H1 (cell line): Measurements from ENCODE around the gene COIL. TPM values are rescaled to one million over a fixed set of nuclear protein-coding genes. Genes with fewer than 3 reads are reported as not detected.

ENCODE experiments used
- CTCF ChIA-PET: fragments of 300-600 bp; sonication (Branson Sonifier 250); formaldehyde crosslinking; loops from one replicate; lab custom pipeline; 2021; ENCODE audit not compliant: partially characterized antibody; lab: Charles Lee
- POLR2A ChIA-PET: fragments of 300-600 bp; sonication (Branson Sonifier 250); formaldehyde crosslinking; loops from one replicate; lab custom pipeline; 2021; ENCODE audit warnings: inconsistent platforms; ENCODE audit not compliant: partially characterized antibody; lab: Charles Lee
- DNase-seq, 2 experiments: peaks; one replicate each; pipeline versions ENCODE4 v3.0.0 to v3.0.0-alpha.2; 2010 to 2022; ENCODE audit warnings: low spot score in 2 of 2, low read depth in 1 of 2, mixed read lengths in 1 of 2
- FAIRE-seq: peaks from 2 replicates; lab custom pipeline; 2011; peaks lifted over from hg19 to GRCh38; lab: Jason Lieb, UNC
- H2AFZ ChIP-seq: 2 replicates; pipeline ENCODE4 v1.8.1; 2012; ENCODE audit warnings: low read length, inconsistent platforms
- H2AK5ac ChIP-seq: 2 replicates; pipeline ENCODE4 v1.6.1; 2013; ENCODE audit warnings: low read depth, low read length
- H2BK120ac ChIP-seq: replicated peaks from 2 replicates; pipeline ENCODE3; 2013; ENCODE audit warnings: low read depth, low read length, inconsistent platforms
- H2BK12ac ChIP-seq: 2 replicates; pipeline ENCODE4 v1.6.1; 2013; ENCODE audit warnings: low read depth, low read length
- H2BK15ac ChIP-seq: 2 replicates; pipeline ENCODE4 v1.6.1; 2013; ENCODE audit warnings: low read length
- H2BK20ac ChIP-seq: 2 replicates; pipeline ENCODE4 v1.6.1; 2013; ENCODE audit warnings: low read length
- H2BK5ac ChIP-seq: 2 replicates; pipeline ENCODE4 v1.6.1; 2013; ENCODE audit warnings: low read depth, low read length
- H3K14ac ChIP-seq: 2 replicates; pipeline ENCODE4 v1.6.1; 2013; ENCODE audit warnings: inconsistent platforms; ENCODE audit not compliant: insufficient read length
- H3K18ac ChIP-seq: 2 replicates; pipeline ENCODE4 v1.6.1; 2013; ENCODE audit warnings: low read length; ENCODE audit errors: extremely low read depth
- H3K23ac ChIP-seq: 2 replicates; pipeline ENCODE4 v1.6.1; 2013; ENCODE audit warnings: inconsistent platforms; ENCODE audit not compliant: insufficient read length
- H3K23me2 ChIP-seq: 2 replicates; pipeline ENCODE4 v1.6.1; 2013; ENCODE audit warnings: low read depth, low read length
- H3K27ac ChIP-seq: 2 replicates; pipeline ENCODE4 v1.6.1; 2011; ENCODE audit warnings: low read depth, low read length, inconsistent platforms
- H3K27me3 ChIP-seq, 4 experiments: replicated peaks in 1 of 4; 1 replicate in 1 of 4; 2 replicates in 3 of 4; pipeline versions ENCODE4 v1.6.1 to v1.8.1; 2011 to 2013; ENCODE audit warnings: low read length in 3 of 4, mild to moderate bottlenecking in 3 of 4, inconsistent platforms in 2 of 4, mixed read lengths in 2 of 4, moderate library complexity in 1 of 4; ENCODE audit not compliant: control insufficient read depth in 3 of 4, insufficient read depth in 3 of 4; ENCODE audit errors: extremely low read depth in 1 of 4
- H3K36me3 ChIP-seq, 4 experiments: 2 replicates each; pipeline versions ENCODE4 v1.6.1 to v1.8.1; 2011 to 2013; ENCODE audit warnings: mild to moderate bottlenecking in 4 of 4, low read length in 3 of 4, moderate library complexity in 2 of 4, control low read depth in 1 of 4, inconsistent platforms in 1 of 4; ENCODE audit not compliant: insufficient read depth in 4 of 4, control insufficient read depth in 2 of 4
- H3K4ac ChIP-seq: replicated peaks from 2 replicates; pipeline ENCODE3; 2013; ENCODE audit warnings: low read length, low read depth, mixed read lengths, inconsistent platforms; ENCODE audit not compliant: insufficient read length
- H3K4me1 ChIP-seq, 4 experiments: replicated peaks in 1 of 4; 1 replicate in 1 of 4; 2 replicates in 3 of 4; pipeline versions ENCODE4 v1.6.1 to v1.8.1; 2011 to 2013; ENCODE audit warnings: low read length in 3 of 4, inconsistent platforms in 2 of 4, mixed read lengths in 1 of 4; ENCODE audit not compliant: insufficient read depth in 4 of 4, control insufficient read depth in 3 of 4
- H3K4me2 ChIP-seq, 2 experiments: 2 replicates each; pipeline versions ENCODE4 v1.6.1 to v1.8.1; 2011 to 2013; ENCODE audit warnings: low read depth in 2 of 2, low read length in 2 of 2, control low read depth in 1 of 2, inconsistent platforms in 1 of 2, mild to moderate bottlenecking in 1 of 2; ENCODE audit not compliant: insufficient read depth in 1 of 2
- H3K4me3 ChIP-seq, 4 experiments: fragments of 200-600, 300-600 bp in 1 of 4; sonication (generic), shearing (Covaris generic), sonication (Bioruptor Twin) in 1 of 4; 2 replicates each; pipeline versions ENCODE4 v1.5.1 to v1.8.1; 2011 to 2016; ENCODE audit warnings: low read length in 4 of 4, low read depth in 3 of 4, control low read depth in 2 of 4, inconsistent platforms in 2 of 4, mild to moderate bottlenecking in 2 of 4, mixed read lengths in 1 of 4, moderate library complexity in 1 of 4; ENCODE audit not compliant: insufficient read depth in 2 of 4; ENCODE audit errors: extremely low read depth in 1 of 4
- H3K56ac ChIP-seq: replicated peaks from 2 replicates; pipeline ENCODE3; 2013; ENCODE audit warnings: low read depth, mild to moderate bottlenecking, mixed read lengths, low read length, inconsistent platforms; ENCODE audit not compliant: insufficient read length
- H3K79me1 ChIP-seq: 2 replicates; pipeline ENCODE4 v1.6.1; 2013; ENCODE audit warnings: low read depth, low read length, control low read depth
- H3K79me2 ChIP-seq, 2 experiments: 2 replicates each; pipeline versions ENCODE4 v1.6.1 to v1.8.1; 2012 to 2013; ENCODE audit warnings: low read length in 2 of 2, mild to moderate bottlenecking in 2 of 2, inconsistent platforms in 1 of 2; ENCODE audit not compliant: insufficient read depth in 2 of 2, control insufficient read depth in 1 of 2
- H3K9ac ChIP-seq, 4 experiments: replicated peaks in 1 of 4; 1 replicate in 1 of 4; 2 replicates in 3 of 4; pipeline versions ENCODE4 v1.6.1 to v1.8.1; 2011 to 2013; ENCODE audit warnings: low read depth in 3 of 4, low read length in 3 of 4, control low read depth in 2 of 4, mild to moderate bottlenecking in 2 of 4, moderate library complexity in 2 of 4, inconsistent platforms in 1 of 4; ENCODE audit errors: extremely low read depth in 1 of 4
- H3K9me3 ChIP-seq, 2 experiments: 2 replicates each; pipeline versions ENCODE4 v1.6.1 to v1.8.1; 2012 to 2013; ENCODE audit warnings: mild to moderate bottlenecking in 2 of 2, moderate library complexity in 2 of 2, control low read depth in 1 of 2, inconsistent platforms in 1 of 2, low read depth in 1 of 2, low read length in 1 of 2, mixed read lengths in 1 of 2; ENCODE audit not compliant: insufficient read depth in 2 of 2
- H4K20me1 ChIP-seq, 2 experiments: replicated peaks in 1 of 2; 2 replicates each; pipeline versions ENCODE3 to v1.8.1; 2011 to 2013; ENCODE audit warnings: inconsistent platforms in 2 of 2, low read length in 2 of 2, mild to moderate bottlenecking in 1 of 2; ENCODE audit not compliant: insufficient read depth in 2 of 2, control insufficient read depth in 1 of 2
- H4K5ac ChIP-seq: 2 replicates; pipeline ENCODE4 v1.6.1; 2013; ENCODE audit warnings: low read length, low read depth, mixed read lengths, inconsistent platforms; ENCODE audit not compliant: insufficient read length
- H4K8ac ChIP-seq: 2 replicates; pipeline ENCODE4 v1.8.0; 2013; ENCODE audit warnings: mild to moderate bottlenecking, moderate library complexity, low read length, inconsistent platforms; ENCODE audit not compliant: insufficient read depth; ENCODE audit errors: extremely low read depth
- H4K91ac ChIP-seq: replicated peaks from 2 replicates; pipeline ENCODE3; 2013; ENCODE audit warnings: low read length, mixed read lengths, inconsistent platforms; ENCODE audit not compliant: insufficient read length
- CHD1 ChIP-seq: IDR thresholded peaks from 2 replicates; pipeline ENCODE4 v1.6.1; 2012; ENCODE audit warnings: low read depth, low read length, improper control_type of control experiment
- CHD2 ChIP-seq: IDR thresholded peaks from 2 replicates; pipeline ENCODE4 v1.6.1; 2012; ENCODE audit warnings: low read length, improper control_type of control experiment
- CTBP2 ChIP-seq: IDR thresholded peaks from 2 replicates; pipeline ENCODE4 v1.7.0; 2011; ENCODE audit warnings: borderline replicate concordance, mild to moderate bottlenecking, moderate library complexity, mixed read lengths, low read length; ENCODE audit not compliant: insufficient read depth, insufficient read length
- GTF2F1 ChIP-seq: IDR thresholded peaks from 2 replicates; pipeline ENCODE4 v1.6.1; 2012; ENCODE audit warnings: low read depth, low read length, improper control_type of control experiment, borderline replicate concordance
- KDM4A ChIP-seq: IDR thresholded peaks from one replicate; pipeline ENCODE4 v1.7.1; 2012; ENCODE audit warnings: low read depth, mild to moderate bottlenecking, moderate library complexity, low read length, inconsistent platforms; ENCODE audit not compliant: severe bottlenecking
- PHF8 ChIP-seq: fragments of 200-600 bp; sonication (generic); conservative IDR thresholded peaks from 2 replicates; pipeline ENCODE4 v1.7.1; 2012; ENCODE audit warnings: low read depth, mild to moderate bottlenecking, inconsistent platforms, low read length, moderate library complexity
- RAD21 ChIP-seq, 2 experiments: IDR thresholded peaks in 1 of 2; conservative IDR thresholded peaks in 1 of 2; 2 replicates each; pipeline ENCODE4 v1.6.1; 2011; ENCODE audit warnings: low read depth in 2 of 2, low read length in 2 of 2, improper control_type of control experiment in 1 of 2, inconsistent platforms in 1 of 2, mild to moderate bottlenecking in 1 of 2, moderate library complexity in 1 of 2
- SIN3A ChIP-seq, 2 experiments: IDR thresholded peaks in 1 of 2; conservative IDR thresholded peaks in 1 of 2; 2 replicates each; pipeline ENCODE4 v1.6.1; 2011 to 2012; ENCODE audit warnings: low read length in 2 of 2, improper control_type of control experiment in 1 of 2, low read depth in 1 of 2, mild to moderate bottlenecking in 1 of 2
- SP2 ChIP-seq: IDR thresholded peaks from 2 replicates; pipeline ENCODE4 v1.6.1; 2012; ENCODE audit warnings: mild to moderate bottlenecking, low read length, inconsistent platforms
- SP4 ChIP-seq: IDR thresholded peaks from 2 replicates; pipeline ENCODE4 v1.6.1; 2012; ENCODE audit warnings: low read length, inconsistent platforms
- TEAD4 ChIP-seq: IDR thresholded peaks from 2 replicates; pipeline ENCODE4 v1.6.1; 2012; ENCODE audit warnings: low read depth, low read length, inconsistent platforms, mixed read lengths
- WGBS, 2 experiments: shearing (Covaris generic) in 1 of 2; methylation state at CpG; one replicate each; pipeline versions ENCODE4 v1.1.6 to v1.1.7; 2013 to 2015; ENCODE audit warnings: low lambda C conversion rate in 2 of 2, mixed read lengths in 2 of 2, inconsistent platforms in 1 of 2, low coverage in 1 of 2, missing lambda C conversion rate in 1 of 2; ENCODE audit not compliant: insufficient replicate concordance in 2 of 2, insufficient coverage in 1 of 2, insufficient read length in 1 of 2; ENCODE audit errors: extremely low coverage in 1 of 2, missing lambda C conversion rate in 1 of 2; 5-methylcytosine and 5-hydroxymethylcytosine counted together
- polyA plus RNA-seq, 7 experiments: library from polyadenylated mRNA; depleted of rRNA in 3 of 7; stranded (reverse) in 5 of 7; unstranded in 2 of 7; fragments of >200 nt in 5 of 7; fragments of 200-250 nt in 2 of 7; gene quantifications; 1 replicate in 5 of 7; 2 replicates in 1 of 7; 4 replicates in 1 of 7; pipeline versions ENCODE4 v1.2.1 to v1.2.3, GENCODE V29; 2011 to 2013; ENCODE audit warnings: missing spikeins in 2 of 7, mixed read lengths in 2 of 7
- total RNA-seq: library from RNA; stranded (reverse); fragmentation: NEBNext Ultra II Directional; extraction: Animal tissue kit (Norgen Biotek cat#: 25700); gene quantifications from 2 replicates; pipeline ENCODE4 v1.2.1, GENCODE V29; 2021
- TF ChIP-seq, protein P1 (sequence below): IDR thresholded peaks from 2 replicates; pipeline ENCODE4 v1.6.1; 2011; ENCODE audit warnings: low read depth, mild to moderate bottlenecking, low read length; ENCODE audit not compliant: insufficient read depth

COIL gene
- total and polyA plus RNA-seq, 2 of the 8 experiments (the other 6 are each of a cell fraction or from before 2014, with no cell fraction given): 5.2 to 23.6 TPM

DNA sequence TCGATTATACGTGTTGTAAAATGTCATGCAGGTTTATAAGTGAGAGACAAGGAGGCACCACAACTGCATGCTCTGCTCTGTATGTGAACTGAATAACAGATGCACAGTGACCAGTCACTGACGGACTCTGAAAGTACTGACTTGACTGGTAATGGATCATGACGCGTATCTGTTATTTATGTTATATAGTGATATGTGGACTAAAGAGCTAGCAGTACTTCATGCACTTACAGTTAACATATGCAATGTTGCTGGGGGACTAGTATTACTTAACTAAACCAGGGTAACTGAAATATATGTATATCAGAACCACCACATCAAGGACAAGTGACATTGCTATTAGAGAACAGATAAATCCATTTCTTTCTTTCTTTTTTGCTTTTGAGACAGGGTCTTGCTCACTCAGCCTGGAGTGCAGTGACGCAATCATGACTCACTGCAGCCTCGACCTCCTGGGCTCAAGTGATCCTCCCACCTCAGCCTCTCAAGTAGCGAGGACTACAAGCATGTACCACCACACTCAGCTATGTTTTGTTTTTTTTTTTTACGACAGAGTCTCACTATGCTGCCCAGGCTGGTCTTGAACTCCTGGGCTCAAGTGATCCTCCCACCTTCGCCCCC is 17.2 kb downstream of the COIL start:
- WGBS, 2 experiments: 94% methylated on average over 10 of the region's 10 CpGs; no CpG with 5 or more reads in 1 of the 2 experiments
- Histone ChIP-seq H3K79me1 (no peaks in the 10 kb centered on the region; the same call in 1 of the 2 replicates), H3K4me2 (no peak overlapping the region), H3K79me2 (no peaks in the 10 kb centered on the region), H3K27ac (no peak overlapping the region), H4K20me1 (no peaks in the 10 kb centered on the region), H3K18ac (no peak overlapping the region), H3K36me3 (peaks cover 2 to 50% (median 32%) of the 10 kb centered on the region in 4 experiments), H2BK15ac (no peak overlapping the region), H4K5ac (no peak overlapping the region), H4K91ac (no peak overlapping the region), H2BK20ac (no peak overlapping the region), H3K4me1 (no peaks in the 10 kb centered on the region), H3K23ac (no peak overlapping the region), H3K4ac (no peak overlapping the region), H3K4me3 (no peak overlapping the region), H2BK120ac (no peak overlapping the region), H3K14ac (no peak overlapping the region), H2AK5ac (no peak overlapping the region), H2BK5ac (no peak overlapping the region), H3K27me3 (no peaks in the 10 kb centered on the region), H3K9ac (no peak overlapping the region), H2AFZ (no peak overlapping the region), H2BK12ac (no peak overlapping the region), H3K9me3 (no peaks in the 10 kb centered on the region), H3K23me2 (no peaks in the 10 kb centered on the region), H3K56ac (no peak overlapping the region), H4K8ac (no peak overlapping the region)
- DNase-seq: no peak
- ChIA-PET CTCF (interaction anchor here (0.6 to 3.0 kb wide), 4 partner anchors 11 to 124 kb away, joined by 3 to 13 read pairs (median 4); no protein-coding TSS in a partner anchor), POLR2A (no interaction called here)
- FAIRE-seq: no peak
- TF ChIP-seq, protein P1, sequence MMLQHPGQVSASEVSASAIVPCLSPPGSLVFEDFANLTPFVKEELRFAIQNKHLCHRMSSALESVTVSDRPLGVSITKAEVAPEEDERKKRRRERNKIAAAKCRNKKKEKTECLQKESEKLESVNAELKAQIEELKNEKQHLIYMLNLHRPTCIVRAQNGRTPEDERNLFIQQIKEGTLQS: no peak
- TF ChIP-seq SP2 (no peak), GTF2F1 (no peak), TEAD4 (no peak), KDM4A (no peak), SP4 (no peak), RAD21 (IDR thresholded peaks at IDR 0.05 in 1 of 2, conservative IDR thresholded peaks at IDR 0.05 in 1 of 2; ENCODE audit: low read depth in 2 of 2, low read length in 2 of 2) (no peak), CHD1 (no peak), SIN3A (conservative IDR thresholded peaks at IDR 0.05 in 1 of 2, IDR thresholded peaks at IDR 0.05 in 1 of 2; ENCODE audit: low read depth in 1 of 2, low read length in 2 of 2) (no peak), PHF8 (no peak), CTBP2 (no peak), CHD2 (no peak)
